SK-N-SH treated with all-trans-retinoic acid at 6 μM for 48 hours (cell line): ENCODE measurements around the gene SORCS2.

Source experiments
- ATAC-seq: fragments of 200-7000 bp; cut with Tn5 transposase; 3 replicates; pipeline ENCODE4 v1.9.1; 2020; ENCODE audit warnings: mild to moderate bottlenecking, moderate library complexity
- ARNTL ChIP-seq: fragments of 450-650 bp; formaldehyde crosslinking; IDR thresholded peaks from 2 replicates; pipeline ENCODE4 v1.5.0; 2020; ENCODE audit warnings: low read depth, mild to moderate bottlenecking, moderate library complexity, borderline replicate concordance
- BACH2 ChIP-seq: fragments of 250-450 bp; sonication (Bioruptor Pico); IDR thresholded peaks from 2 replicates; pipeline ENCODE4 v1.9.0; 2021; ENCODE audit warnings: mild to moderate bottlenecking, borderline replicate concordance
- CSDC2 ChIP-seq: fragments of 250-450 bp; sonication (Bioruptor Pico); IDR thresholded peaks from 2 replicates; pipeline ENCODE4 v1.5.0; 2020; ENCODE audit warnings: mild to moderate bottlenecking, moderate library complexity
- CSRNP3 ChIP-seq: fragments of 250-450 bp; sonication (Bioruptor Pico); IDR thresholded peaks from 2 replicates; pipeline ENCODE4 v1.5.1; 2021; ENCODE audit warnings: mild to moderate bottlenecking, moderate library complexity
- ESRRG ChIP-seq: fragments of 250-450 bp; sonication (Bioruptor Pico); IDR thresholded peaks from 2 replicates; pipeline ENCODE4 v1.6.1; 2021; ENCODE audit warnings: mild to moderate bottlenecking
- GLIS3 ChIP-seq: fragments of 250-450 bp; sonication (Bioruptor Pico); IDR thresholded peaks from 2 replicates; pipeline ENCODE4 v1.5.0; 2020; ENCODE audit warnings: mild to moderate bottlenecking, moderate library complexity
- ISL1 ChIP-seq: fragments of 250-450 bp; sonication (Bioruptor Pico); IDR thresholded peaks from 2 replicates; pipeline ENCODE4 v2.1.2; 2022; ENCODE audit warnings: mild to moderate bottlenecking, moderate library complexity
- OSR1 ChIP-seq: fragments of 250-450 bp; sonication (Bioruptor Pico); IDR thresholded peaks from 2 replicates; pipeline ENCODE4 v1.8.0; 2022; ENCODE audit warnings: moderate library complexity, mild to moderate bottlenecking, inconsistent platforms
- PATZ1 ChIP-seq: fragments of 250-450 bp; sonication (Bioruptor Pico); IDR thresholded peaks from 2 replicates; pipeline ENCODE4 v1.8.0; 2020; ENCODE audit warnings: mild to moderate bottlenecking, moderate library complexity, borderline replicate concordance
- POU6F1 ChIP-seq: fragments of 250-450 bp; sonication (Bioruptor Pico); IDR thresholded peaks from 2 replicates; pipeline ENCODE4 v1.8.0; 2021; ENCODE audit warnings: low read depth, mild to moderate bottlenecking, moderate library complexity, borderline replicate concordance
- PPARA ChIP-seq: fragments of 250-450 bp; sonication (Bioruptor Pico); IDR thresholded peaks from 2 replicates; pipeline ENCODE4 v1.5.0; 2020; ENCODE audit warnings: mild to moderate bottlenecking, borderline replicate concordance
- SNAI2 ChIP-seq: fragments of 250-450 bp; sonication (Bioruptor Pico); IDR thresholded peaks from 2 replicates; pipeline ENCODE4 v1.5.0; 2020; ENCODE audit warnings: mild to moderate bottlenecking, moderate library complexity
- TCF4 ChIP-seq: fragments of 250-450 bp; sonication (Bioruptor Pico); IDR thresholded peaks from 2 replicates; pipeline ENCODE4 v1.8.0; 2021; ENCODE audit warnings: mild to moderate bottlenecking, moderate library complexity, borderline replicate concordance
- TOX ChIP-seq: fragments of 250-450 bp; sonication (Bioruptor Pico); IDR thresholded peaks from 2 replicates; pipeline ENCODE4 v1.8.0; 2021; ENCODE audit warnings: mild to moderate bottlenecking, moderate library complexity, borderline replicate concordance
- TSHZ2 ChIP-seq: fragments of 250-450 bp; sonication (Bioruptor Pico); IDR thresholded peaks from 2 replicates; pipeline ENCODE4 v1.5.0; 2020; ENCODE audit warnings: mild to moderate bottlenecking, moderate library complexity
- ZC3H10 ChIP-seq: fragments of 250-450 bp; sonication (Bioruptor Pico); IDR thresholded peaks from 2 replicates; pipeline ENCODE4 v1.5.1; 2021; ENCODE audit warnings: mild to moderate bottlenecking, moderate library complexity
- ZNF565 ChIP-seq: fragments of 450-650 bp; formaldehyde crosslinking; conservative IDR thresholded peaks from 2 replicates; pipeline ENCODE4 v1.5.0; 2020; ENCODE audit warnings: low read depth, mild to moderate bottlenecking, moderate library complexity
- ZNF70 ChIP-seq: fragments of 450-650 bp; formaldehyde crosslinking; IDR thresholded peaks from 2 replicates; pipeline ENCODE4 v1.5.0; 2020; ENCODE audit warnings: mild to moderate bottlenecking, moderate library complexity
- ZNF8 ChIP-seq: fragments of 450-650 bp; formaldehyde crosslinking; IDR thresholded peaks from 2 replicates; pipeline ENCODE4 v1.5.0; 2020; ENCODE audit warnings: mild to moderate bottlenecking, moderate library complexity

Gene SORCS2

GRCh38 chr4:7212921-7213320 is 20.6 kb downstream of the SORCS2 start (continued):
- TF ChIP-seq TSHZ2 (CRISPR knock-in tag) (no peak), ZC3H10 (CRISPR knock-in tag) (no peak), PATZ1 (CRISPR knock-in tag) (no peak), OSR1 (no peak), TOX (CRISPR knock-in tag) (no peak)

- TF ChIP-seq BACH2 (CRISPR knock-in tag) (no peak), ISL1 (CRISPR knock-in tag) (no peak), ZNF565 (CRISPR knock-in tag) (no peak), PPARA (no peak), TSHZ2 (CRISPR knock-in tag) (no peak), ZNF8 (CRISPR knock-in tag) (no peak), CSDC2 (no peak), TOX (CRISPR knock-in tag) (no peak), PATZ1 (CRISPR knock-in tag) (no peak), CSRNP3 (no peak), POU6F1 (CRISPR knock-in tag) (no peak), GLIS3 (CRISPR knock-in tag) (no peak), ZC3H10 (CRISPR knock-in tag) (no peak), OSR1 (no peak), ARNTL (CRISPR knock-in tag) (no peak), TCF4 (CRISPR knock-in tag) (no peak), SNAI2 (CRISPR knock-in tag) (no peak), ESRRG (no peak), ZNF70 (CRISPR knock-in tag) (no peak)
- no peak for ATAC-seq
Measured at GRCh38 chr4:7213807-7214206, 21.5 kb downstream of the SORCS2 start.
